Thyroid gland (tissue), 4 donors: ENCODE data around the gene ZNF79. TPM values are rescaled to one million over a fixed set of nuclear protein-coding genes. Genes with fewer than 3 reads are reported as not detected.

Experiments
- DNase-seq, 2 donors: peaks; one replicate each; pipeline ENCODE4 v3.0.0-alpha.2; 2019
- H3K27ac ChIP-seq, 3 donors: fragments of 200-600 bp; sonication (generic); 1 replicate in 2 of 3; 2 replicates in 1 of 3; pipeline ENCODE4 v1.5.1; 2016 to 2019; ENCODE audit warnings: mild to moderate bottlenecking in 1 of 3, moderate library complexity in 1 of 3
- H3K27me3 ChIP-seq: fragments of 200-600 bp; sonication (generic); one replicate; pipeline ENCODE4 v1.5.1; 2019
- H3K36me3 ChIP-seq, 2 donors: fragments of 200-600 bp; sonication (generic); one replicate each; pipeline ENCODE4 v1.5.1; 2016 to 2019
- H3K4me1 ChIP-seq, 2 donors: fragments of 200-600 bp; sonication (generic); one replicate each; pipeline ENCODE4 v1.5.1; 2017 to 2019
- H3K4me3 ChIP-seq, 3 donors: fragments of 200-600 bp; sonication (generic); replicated peaks in 1 of 3; 1 replicate in 2 of 3; 2 replicates in 1 of 3; pipeline ENCODE4 v1.5.1; 2016; ENCODE audit warnings: mild to moderate bottlenecking in 1 of 3
- H3K9me3 ChIP-seq: fragments of 200-600 bp; sonication (generic); one replicate; pipeline ENCODE4 v1.5.1; 2017
- POLR2A ChIP-seq, 2 donors: fragments of 450-650 bp; IDR thresholded peaks; one replicate each; pipeline ENCODE4 v1.6.1; 2017; ENCODE audit warnings: antibody characterized with exemption in 2 of 2, mild to moderate bottlenecking in 2 of 2, moderate library complexity in 1 of 2
- WGBS, 2 donors: methylation state at CpG; one replicate each; pipeline ENCODE4 v1.1.5; 2017; 5-methylcytosine and 5-hydroxymethylcytosine counted together
- intact Hi-C: fragments of 100-400 bp; cut with DNase I; formaldehyde crosslinking; loops from one replicate; pipeline ENCODE4 v1.15.1; 2023
- total RNA-seq, 4 donors: library from RNA; depleted of rRNA; stranded (reverse); fragments of >200 nt; gene quantifications; one replicate each; pipeline ENCODE4 v1.2.3, GENCODE V29; 2016
- TF ChIP-seq, protein P1 (sequence below), 6 experiments: fragments of 200-600 bp in 3 of 6; fragments of 450-650 bp in 3 of 6; sonication (generic) in 3 of 6; IDR thresholded peaks; one replicate each; pipeline ENCODE4 v1.5.1; 2016 to 2019; ENCODE audit warnings: antibody characterized with exemption in 6 of 6, mild to moderate bottlenecking in 2 of 6, inconsistent platforms in 1 of 6, moderate library complexity in 1 of 6

ZNF79 gene
- total RNA-seq, 4 donors from 2014 or later: 10.6 to 19.4 (median 15.9) TPM

DNA sequence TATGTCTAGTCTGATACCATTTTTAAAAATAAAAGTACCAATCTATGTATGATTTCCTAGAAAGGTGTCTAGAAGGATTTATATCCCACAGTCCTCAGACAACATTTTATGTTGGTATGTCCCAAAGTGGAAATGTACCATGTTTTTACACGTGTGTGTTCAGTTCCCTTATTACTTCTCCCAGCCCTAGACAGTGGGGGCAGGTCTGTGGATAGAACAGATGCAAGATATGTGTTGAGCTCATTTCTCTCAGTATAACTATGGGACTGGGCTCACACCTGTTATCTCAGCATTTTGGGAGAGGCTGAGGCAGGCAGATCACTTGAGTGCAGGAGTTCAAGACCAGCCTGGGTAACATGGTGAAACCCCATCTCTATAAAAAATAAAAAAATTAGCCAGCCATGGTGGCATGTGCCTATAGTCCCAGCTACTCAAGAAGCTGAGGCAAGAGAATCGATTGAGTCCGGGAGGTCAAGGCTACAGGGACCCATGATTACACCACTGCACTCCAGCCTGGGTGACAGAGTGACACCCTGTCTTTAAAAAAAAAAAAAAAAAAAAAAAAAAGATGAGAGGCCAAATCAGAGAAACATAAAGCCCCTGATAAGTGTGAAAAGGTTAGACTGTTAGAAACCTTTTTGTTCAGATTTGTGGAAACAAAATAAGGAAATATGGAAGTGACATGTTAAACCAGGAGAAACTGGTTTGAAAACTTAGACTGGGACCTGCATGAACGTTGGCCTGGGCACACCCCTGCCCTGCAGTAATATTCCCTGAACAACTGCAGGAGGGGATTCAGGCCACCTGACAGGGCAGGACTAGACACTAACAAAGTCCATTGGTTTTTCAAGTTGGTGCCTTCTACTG is 34.6 kb upstream of the ZNF79 start:
- no peaks in the 10 kb centered on the region for H3K9me3 ChIP-seq
- no peak overlapping the region for H3K27ac ChIP-seq
- intact Hi-C loops: loop anchor here (10.0 kb wide), 1 partner anchor 145 kb away; no protein-coding TSS in a partner anchor
- H3K27me3 ChIP-seq: no peaks in the 10 kb centered on the region
- TF ChIP-seq, protein P1, sequence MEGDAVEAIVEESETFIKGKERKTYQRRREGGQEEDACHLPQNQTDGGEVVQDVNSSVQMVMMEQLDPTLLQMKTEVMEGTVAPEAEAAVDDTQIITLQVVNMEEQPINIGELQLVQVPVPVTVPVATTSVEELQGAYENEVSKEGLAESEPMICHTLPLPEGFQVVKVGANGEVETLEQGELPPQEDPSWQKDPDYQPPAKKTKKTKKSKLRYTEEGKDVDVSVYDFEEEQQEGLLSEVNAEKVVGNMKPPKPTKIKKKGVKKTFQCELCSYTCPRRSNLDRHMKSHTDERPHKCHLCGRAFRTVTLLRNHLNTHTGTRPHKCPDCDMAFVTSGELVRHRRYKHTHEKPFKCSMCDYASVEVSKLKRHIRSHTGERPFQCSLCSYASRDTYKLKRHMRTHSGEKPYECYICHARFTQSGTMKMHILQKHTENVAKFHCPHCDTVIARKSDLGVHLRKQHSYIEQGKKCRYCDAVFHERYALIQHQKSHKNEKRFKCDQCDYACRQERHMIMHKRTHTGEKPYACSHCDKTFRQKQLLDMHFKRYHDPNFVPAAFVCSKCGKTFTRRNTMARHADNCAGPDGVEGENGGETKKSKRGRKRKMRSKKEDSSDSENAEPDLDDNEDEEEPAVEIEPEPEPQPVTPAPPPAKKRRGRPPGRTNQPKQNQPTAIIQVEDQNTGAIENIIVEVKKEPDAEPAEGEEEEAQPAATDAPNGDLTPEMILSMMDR (IDR thresholded peaks at IDR 0.05): no peak
- TF ChIP-seq POLR2A (IDR thresholded peaks at IDR 0.05): no peak
- no peaks in the 10 kb centered on the region for H3K36me3 ChIP-seq
- H3K4me1 ChIP-seq: no peaks in the 10 kb centered on the region
- WGBS, 2 donors: 87% methylated on average over 4 of the region's 4 CpGs
- H3K4me3 ChIP-seq: no peak overlapping the region
- DNase-seq: no peak

DNA sequence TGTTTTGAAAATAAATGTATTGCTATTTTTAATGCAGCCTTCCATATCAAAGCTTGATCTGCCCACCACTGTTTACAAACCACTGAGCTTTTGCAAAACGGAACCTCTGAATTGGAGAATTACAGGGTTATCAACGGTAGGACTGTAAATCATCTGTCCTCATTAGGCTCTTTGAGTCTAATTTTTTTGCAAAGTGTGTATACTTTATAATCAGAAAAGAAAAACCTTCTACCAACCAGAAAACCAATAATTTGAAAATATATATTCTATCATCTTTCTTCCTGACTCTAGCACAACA is 34.0 kb upstream of the ZNF79 start:
- TF ChIP-seq POLR2A (IDR thresholded peaks at IDR 0.05): no peak
- TF ChIP-seq, protein P1 (IDR thresholded peaks at IDR 0.05): no peak
- H3K27ac ChIP-seq: no peak overlapping the region
- no peaks in the 10 kb centered on the region for H3K36me3 ChIP-seq
- no peaks in the 10 kb centered on the region for H3K27me3 ChIP-seq
- intact Hi-C loops: loop anchor here (10.0 kb wide), 1 partner anchor 145 kb away; no protein-coding TSS in a partner anchor
- WGBS, 2 donors: 85 to 86% methylated on average over 2 of the region's 2 CpGs
- H3K9me3 ChIP-seq: no peaks in the 10 kb centered on the region
- DNase-seq: no peak
- no peak overlapping the region for H3K4me3 ChIP-seq
- no peaks in the 10 kb centered on the region for H3K4me1 ChIP-seq

DNA sequence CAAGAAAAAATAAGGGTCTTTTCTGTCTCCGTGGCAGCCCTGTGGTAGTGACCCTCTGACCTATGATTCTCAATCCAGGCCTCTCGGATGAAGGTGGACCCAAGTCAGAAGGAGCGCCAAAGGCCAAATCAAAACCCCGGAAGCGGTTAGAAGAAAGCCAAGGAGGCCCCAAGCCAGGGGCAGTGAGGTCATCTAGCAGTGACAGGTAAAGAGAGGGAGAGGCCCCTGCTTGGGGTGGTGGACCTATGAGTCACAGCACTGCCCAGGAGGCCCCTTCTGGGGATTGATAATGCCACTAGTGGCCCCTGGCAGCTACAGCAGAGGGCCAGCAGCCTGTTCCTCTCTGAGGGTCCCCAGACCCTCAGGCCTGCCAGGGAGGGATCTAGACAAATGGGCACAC is 33.6 kb upstream of the ZNF79 start:
- no peak overlapping the region for H3K4me3 ChIP-seq
- no peak for TF ChIP-seq POLR2A (IDR thresholded peaks at IDR 0.05)
- TF ChIP-seq, protein P1 (IDR thresholded peaks at IDR 0.05): no peak
- no peaks in the 10 kb centered on the region for H3K4me1 ChIP-seq
- H3K27ac ChIP-seq: no peak overlapping the region
- H3K36me3 ChIP-seq: no peaks in the 10 kb centered on the region
- intact Hi-C loops: loop anchor here (10.0 kb wide), 1 partner anchor 146 kb away; no protein-coding TSS in a partner anchor
- WGBS, 2 donors: 81 to 91% methylated on average over 5 of the region's 5 CpGs
- no peaks in the 10 kb centered on the region for H3K27me3 ChIP-seq
- no peak for DNase-seq
- no peaks in the 10 kb centered on the region for H3K9me3 ChIP-seq

DNA sequence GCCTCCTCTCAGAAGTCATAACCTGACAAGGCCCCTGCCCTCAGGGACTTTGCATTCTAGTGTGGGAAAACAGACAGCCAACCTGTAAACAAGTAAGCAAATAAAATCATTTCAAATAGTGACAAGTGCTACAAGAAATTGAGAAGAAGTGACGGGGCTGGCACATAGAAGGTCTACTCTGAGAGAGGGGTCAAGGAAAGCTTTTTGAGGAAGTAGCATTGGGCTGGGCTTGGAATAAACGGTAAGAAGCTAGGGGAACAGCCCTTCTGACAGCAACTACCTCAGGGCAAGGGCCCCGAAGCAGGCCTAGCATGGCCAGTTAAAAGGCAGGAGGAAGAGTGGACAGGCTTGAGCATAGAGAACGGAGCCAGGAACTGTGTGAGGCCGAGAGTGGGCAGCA is 32.0 kb upstream of the ZNF79 start:
- WGBS, 2 donors: 83 to 90% methylated on average over 5 of the region's 5 CpGs

More for the DNA sequence above, 32.0 kb upstream of the ZNF79 start:
- Histone ChIP-seq H3K9me3 (no peaks in the 10 kb centered on the region), H3K27ac (no peak overlapping the region), H3K36me3 (no peaks in the 10 kb centered on the region), H3K27me3 (no peaks in the 10 kb centered on the region), H3K4me1 (peaks cover 0 to 5% of the 10 kb centered on the region in 2 donors), H3K4me3 (no peak overlapping the region)
- DNase-seq: no peak
- no peak for TF ChIP-seq POLR2A (IDR thresholded peaks at IDR 0.05)
- TF ChIP-seq, protein P1 (IDR thresholded peaks at IDR 0.05): no peak
- intact Hi-C loops: loop anchor here (10.0 kb wide), 1 partner anchor 147 kb away; no protein-coding TSS in a partner anchor
